Colonic mucosa (tissue), 4 donors: ENCODE results near the gene HNF1B. TPM values are rescaled to one million over a fixed set of nuclear protein-coding genes. Genes with fewer than 3 reads are reported as not detected.

Experiments used
- DNase-seq: peaks from one replicate; pipeline ENCODE4 v3.0.0-alpha.2; 2020
- H3K27ac ChIP-seq: fragments of 200-600 bp; one replicate; pipeline ENCODE4 v1.8.0; 2021
- H3K27me3 ChIP-seq: fragments of 200-600 bp; one replicate; pipeline ENCODE4 v1.8.0; 2021
- H3K36me3 ChIP-seq: fragments of 200-600 bp; one replicate; pipeline ENCODE4 v1.8.0; 2021
- H3K4me1 ChIP-seq: fragments of 200-600 bp; one replicate; pipeline ENCODE4 v1.8.0; 2021; ENCODE audit warnings: mild to moderate bottlenecking
- H3K4me3 ChIP-seq: fragments of 200-600 bp; one replicate; pipeline ENCODE4 v1.8.0; 2021
- H3K9ac ChIP-seq, 2 donors: one replicate each; pipeline ENCODE4 v1.7.0; 2013; ENCODE audit warnings: control low read depth in 2 of 2, low read depth in 2 of 2, low read length in 2 of 2
- H3K9me3 ChIP-seq: fragments of 200-600 bp; one replicate; pipeline ENCODE4 v1.8.0; 2021
- intact Hi-C: fragments of 100-400 bp; cut with DNase I; formaldehyde crosslinking; loops from one replicate; pipeline ENCODE4 v1.14.1; 2022
- total RNA-seq, 2 donors: library from RNA; stranded (reverse); fragmentation: NEBNext Ultra II Directional in 1 of 2; extraction: Animal tissue kit (Norgen Biotek cat#: 25700) in 1 of 2; gene quantifications; one replicate each; pipeline ENCODE4 v1.2.1, GENCODE V29; 2021
- TF ChIP-seq, protein P1 (sequence below): fragments of 200-600 bp; IDR thresholded peaks from one replicate; pipeline ENCODE4 v1.8.0; 2022; ENCODE audit warnings: antibody characterized with exemption, mild to moderate bottlenecking
- donor health status: healthy.
- donor health status: DM: no; HTN: no; CAD: no.
- donor health status: DM: no; HTN: no; CAD: no.

HNF1B gene
- total RNA-seq, 2 donors from 2014 or later = 28.0 to 34.8 TPM

DNA sequence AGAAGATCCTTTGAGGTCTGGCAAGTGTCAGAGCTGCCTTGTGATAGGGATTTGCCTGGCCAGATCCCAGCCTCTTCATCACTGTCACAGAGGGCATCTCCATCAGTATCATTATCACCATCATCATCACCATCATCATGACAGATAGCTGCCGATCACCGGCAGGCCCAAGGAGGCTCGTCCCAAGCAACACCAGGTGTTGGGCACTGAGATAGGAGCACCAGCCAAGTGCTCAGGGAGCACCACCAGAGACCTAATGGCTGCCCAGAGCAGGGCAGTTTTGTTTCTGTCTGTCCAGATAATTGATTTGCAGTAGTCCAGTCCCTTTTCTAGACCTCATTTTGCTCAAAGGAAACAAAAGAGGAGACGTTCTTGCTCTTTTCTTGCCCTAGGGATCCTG, 25.0 kb downstream of the HNF1B start:
- no peak for DNase-seq
- no peaks in the 10 kb centered on the region for H3K9me3 ChIP-seq
- TF ChIP-seq, protein P1, sequence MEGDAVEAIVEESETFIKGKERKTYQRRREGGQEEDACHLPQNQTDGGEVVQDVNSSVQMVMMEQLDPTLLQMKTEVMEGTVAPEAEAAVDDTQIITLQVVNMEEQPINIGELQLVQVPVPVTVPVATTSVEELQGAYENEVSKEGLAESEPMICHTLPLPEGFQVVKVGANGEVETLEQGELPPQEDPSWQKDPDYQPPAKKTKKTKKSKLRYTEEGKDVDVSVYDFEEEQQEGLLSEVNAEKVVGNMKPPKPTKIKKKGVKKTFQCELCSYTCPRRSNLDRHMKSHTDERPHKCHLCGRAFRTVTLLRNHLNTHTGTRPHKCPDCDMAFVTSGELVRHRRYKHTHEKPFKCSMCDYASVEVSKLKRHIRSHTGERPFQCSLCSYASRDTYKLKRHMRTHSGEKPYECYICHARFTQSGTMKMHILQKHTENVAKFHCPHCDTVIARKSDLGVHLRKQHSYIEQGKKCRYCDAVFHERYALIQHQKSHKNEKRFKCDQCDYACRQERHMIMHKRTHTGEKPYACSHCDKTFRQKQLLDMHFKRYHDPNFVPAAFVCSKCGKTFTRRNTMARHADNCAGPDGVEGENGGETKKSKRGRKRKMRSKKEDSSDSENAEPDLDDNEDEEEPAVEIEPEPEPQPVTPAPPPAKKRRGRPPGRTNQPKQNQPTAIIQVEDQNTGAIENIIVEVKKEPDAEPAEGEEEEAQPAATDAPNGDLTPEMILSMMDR = no peak
- intact Hi-C loops = no loop called here
- H3K36me3 ChIP-seq = no peaks in the 10 kb centered on the region
- H3K4me3 ChIP-seq = no peak overlapping the region
- no peak overlapping the region for H3K27ac ChIP-seq
- H3K9ac ChIP-seq = no peak overlapping the region
- no peaks in the 10 kb centered on the region for H3K27me3 ChIP-seq
- H3K4me1 ChIP-seq = peaks cover 10% of the 10 kb centered on the region

DNA sequence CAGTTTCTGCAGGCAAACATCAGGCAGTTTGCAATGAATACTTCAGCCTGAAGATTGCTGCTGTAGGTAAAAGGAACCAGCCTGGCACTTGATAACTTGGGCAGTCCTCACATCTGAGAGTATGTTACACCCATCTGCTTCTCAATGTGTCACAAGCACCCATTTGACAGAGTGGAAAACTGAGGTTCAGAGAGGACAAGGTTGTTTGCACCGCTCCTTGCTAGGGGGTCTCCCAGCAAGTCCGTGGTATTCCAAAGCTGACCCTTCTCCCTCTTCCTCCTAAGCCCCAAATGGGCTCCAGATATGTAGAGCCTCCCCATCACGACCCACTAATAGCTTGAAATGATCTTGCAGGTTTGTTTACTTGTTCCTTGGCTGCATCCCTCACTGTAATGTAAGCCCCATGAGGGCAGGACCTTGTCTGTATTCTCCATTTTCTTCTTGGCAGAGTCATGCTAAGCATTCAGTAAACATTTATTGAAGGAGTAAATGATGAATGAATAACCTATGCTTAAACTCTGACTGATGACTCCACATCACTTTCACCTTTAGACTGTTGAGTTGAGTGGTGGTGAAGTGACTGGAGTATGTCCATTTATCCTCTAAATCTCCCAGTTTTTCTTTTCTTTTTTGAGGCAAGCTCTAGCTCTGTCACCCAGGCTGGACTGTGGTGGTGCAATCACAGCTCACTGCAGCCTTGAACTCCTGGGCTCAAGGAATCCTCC, 26.4 kb downstream of the HNF1B start:
- intact Hi-C loops = no loop called here
- Histone ChIP-seq H3K27ac (peak overlapping the region; percentile 34), H3K36me3 (no peaks in the 10 kb centered on the region), H3K27me3 (no peaks in the 10 kb centered on the region), H3K4me3 (no peak overlapping the region), H3K4me1 (peaks cover 10% of the 10 kb centered on the region), H3K9me3 (no peaks in the 10 kb centered on the region), H3K9ac (peak overlapping the region in 1 of 2 donors; percentile 46)
- no peak for DNase-seq
- TF ChIP-seq, protein P1 = no peak

DNA sequence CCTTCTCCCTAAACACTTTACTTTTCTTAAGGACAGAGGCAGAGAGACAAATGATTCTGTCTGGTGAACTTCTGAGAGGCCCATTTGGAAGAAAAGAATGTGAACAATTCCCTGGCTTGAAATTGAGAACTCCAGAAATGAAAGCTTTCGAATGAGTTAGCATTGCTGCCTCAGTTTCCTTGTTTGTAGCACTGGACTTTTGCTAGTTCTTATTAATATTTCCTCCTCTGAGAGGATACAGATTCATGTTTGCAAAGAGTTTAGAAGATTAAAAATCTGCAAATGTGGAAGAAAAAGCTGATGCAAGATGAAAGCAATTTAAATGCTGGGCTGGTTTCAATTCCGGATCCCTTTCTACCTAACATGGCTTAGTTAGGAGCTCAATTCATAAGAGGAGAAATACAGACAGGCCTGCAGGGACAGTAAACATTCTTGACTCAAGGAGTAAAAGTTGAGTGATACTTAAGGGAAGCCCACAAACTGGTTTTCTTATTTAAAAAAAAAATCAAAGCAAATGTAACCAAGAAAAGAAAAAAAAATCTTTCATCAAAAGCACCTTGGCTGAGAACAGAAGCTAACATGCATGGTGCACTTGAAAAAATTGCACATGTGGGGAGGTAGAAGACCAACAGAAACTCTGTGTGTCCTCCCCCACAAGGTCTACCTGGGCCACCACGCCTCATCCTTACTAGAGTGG, 27.1 kb downstream of the HNF1B start:
- intact Hi-C loops = no loop called here
- TF ChIP-seq, protein P1 = no peak
- Histone ChIP-seq H3K27ac (peak overlapping the region; percentile 50), H3K27me3 (no peaks in the 10 kb centered on the region), H3K4me1 (peaks cover 10% of the 10 kb centered on the region), H3K9me3 (no peaks in the 10 kb centered on the region), H3K36me3 (no peaks in the 10 kb centered on the region), H3K9ac (peak overlapping the region in 1 of 2 donors; percentile 46), H3K4me3 (no peak overlapping the region)
- no peak for DNase-seq

DNA sequence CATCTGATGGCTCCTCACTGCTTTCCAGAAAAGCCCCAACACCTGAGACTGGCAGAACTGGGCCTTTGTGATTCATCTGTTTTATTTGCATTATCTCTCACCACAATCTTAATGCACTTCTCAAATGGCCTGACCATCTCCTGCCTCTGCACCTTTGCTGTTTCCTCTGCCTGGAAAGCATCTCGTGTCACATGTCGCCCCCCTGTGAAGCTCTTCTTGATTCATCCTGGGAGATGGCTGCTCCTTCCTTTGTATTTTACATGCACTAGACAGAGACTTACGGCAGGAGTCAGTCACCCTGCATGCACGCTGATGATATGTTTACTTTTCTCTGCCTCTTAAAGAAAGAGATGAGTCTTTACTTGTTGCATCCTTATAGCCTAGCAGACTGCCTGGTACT, 30.0 kb downstream of the HNF1B start:
- no peaks in the 10 kb centered on the region for H3K9me3 ChIP-seq
- H3K9ac ChIP-seq = no peak overlapping the region
- no peak for DNase-seq
- intact Hi-C loops = no loop called here
- H3K4me3 ChIP-seq = no peak overlapping the region
- H3K4me1 ChIP-seq = peaks cover under 1% of the 10 kb centered on the region
- TF ChIP-seq, protein P1 = no peak
- H3K36me3 ChIP-seq = no peaks in the 10 kb centered on the region
- no peak overlapping the region for H3K27ac ChIP-seq
- H3K27me3 ChIP-seq = no peaks in the 10 kb centered on the region

DNA sequence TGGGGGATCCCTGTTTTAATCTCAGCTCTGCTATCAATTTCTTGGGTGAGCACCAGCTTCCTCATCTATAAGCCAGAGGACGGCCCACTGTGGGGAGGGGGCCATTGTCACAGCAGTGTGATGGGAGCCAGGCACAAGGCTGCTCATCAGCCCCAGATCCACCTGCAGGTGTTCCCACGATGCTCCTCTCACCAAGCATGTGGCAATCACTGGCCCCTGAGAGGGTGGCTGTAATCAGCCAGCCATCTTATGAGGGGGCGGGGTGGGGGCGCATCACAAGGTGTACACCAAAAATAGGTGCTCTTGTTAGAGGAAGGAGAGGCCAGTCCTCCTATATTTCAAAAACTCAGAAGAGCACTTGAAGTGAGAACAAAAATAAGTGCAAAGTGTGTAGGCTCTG, 31.2 kb downstream of the HNF1B start:
- TF ChIP-seq, protein P1 = no peak
- H3K4me3 ChIP-seq = no peak overlapping the region
- H3K36me3 ChIP-seq = no peaks in the 10 kb centered on the region
- no peak for DNase-seq
- H3K9ac ChIP-seq = no peak overlapping the region
- intact Hi-C loops = no loop called here
- H3K9me3 ChIP-seq = no peaks in the 10 kb centered on the region
- no peaks in the 10 kb centered on the region for H3K4me1 ChIP-seq
- no peak overlapping the region for H3K27ac ChIP-seq
- H3K27me3 ChIP-seq = no peaks in the 10 kb centered on the region
